CD4-positive, alpha-beta T cell treated with Interleukin-1 beta for 1 hour (primary cell): Measurements from ENCODE around the gene MBLAC1.
A peak's percentile ranks its signal among the peaks of the same experiment; 100 is the strongest.

Source experiments
- DNase-seq, 2 donors: peaks; one replicate each; pipeline ENCODE4 v3.0.0-alpha.2; 2020 to 2022

The MBLAC1 gene

GRCh38 chr7:100126931-100127865, at the start of gene MBLAC1:
TSS of gene MBLAC1 (plus strand) at chr7:100126967. CDS start at chr7:100127396, 429 bp downstream.
- peak; percentile 87 to 94 for DNase-seq

DNA sequence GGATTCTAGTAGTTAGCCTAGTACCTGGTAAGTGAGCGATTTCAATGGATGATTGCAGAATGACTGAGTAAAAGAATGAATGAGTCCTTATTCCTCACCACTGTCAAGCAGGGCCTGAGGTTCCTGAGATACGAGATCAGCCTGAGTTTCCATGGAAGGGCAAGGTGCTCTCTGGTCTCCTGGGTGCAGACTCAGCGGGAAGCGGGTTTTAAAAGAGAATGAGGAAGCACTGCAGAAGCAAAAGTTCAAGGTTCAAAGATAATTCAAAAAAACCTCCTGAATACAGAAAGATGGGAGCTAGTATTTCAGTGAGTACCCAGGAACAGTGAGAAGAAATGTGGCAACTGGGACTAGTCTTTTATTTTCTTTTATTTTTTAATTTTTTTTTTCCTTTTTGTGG, 49.6 kb upstream of the MBLAC1 start:
- no peak for DNase-seq

GRCh38 chr7:100079024-100079560, 47.7 kb upstream of the MBLAC1 start:
- no peak for DNase-seq

DNA sequence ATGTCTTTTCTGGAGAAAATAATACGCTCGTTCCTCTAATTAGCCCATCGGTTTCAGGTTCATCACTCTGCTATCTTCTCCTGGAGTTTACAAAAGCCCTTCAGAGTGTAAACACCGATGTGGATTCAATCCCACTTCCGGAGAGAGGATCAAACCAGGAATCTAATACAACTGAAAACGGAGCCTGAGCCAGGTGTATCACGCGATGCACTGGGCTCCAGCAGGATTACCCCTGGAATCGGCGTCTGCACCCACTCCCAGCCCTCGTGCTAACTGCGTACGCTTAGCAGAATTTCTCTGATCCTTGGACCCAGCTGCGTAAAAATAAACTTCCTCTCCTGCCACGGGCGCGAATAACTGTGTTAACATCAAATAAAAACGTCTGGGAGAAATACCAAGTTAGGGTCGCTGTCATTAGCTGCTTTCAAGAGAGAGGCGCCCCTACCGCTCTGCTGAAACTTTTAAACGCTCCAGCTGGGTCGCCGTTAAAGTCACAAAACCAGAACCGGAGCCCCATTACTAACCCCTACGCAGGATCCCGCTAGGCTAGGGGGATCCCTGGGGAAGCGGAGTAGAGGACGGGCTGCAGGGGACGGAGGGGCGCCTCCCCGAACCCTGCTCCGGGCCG, 45.7 kb upstream of the MBLAC1 start:
- peak in 1 of 2 donors; percentile 13 for DNase-seq

DNA sequence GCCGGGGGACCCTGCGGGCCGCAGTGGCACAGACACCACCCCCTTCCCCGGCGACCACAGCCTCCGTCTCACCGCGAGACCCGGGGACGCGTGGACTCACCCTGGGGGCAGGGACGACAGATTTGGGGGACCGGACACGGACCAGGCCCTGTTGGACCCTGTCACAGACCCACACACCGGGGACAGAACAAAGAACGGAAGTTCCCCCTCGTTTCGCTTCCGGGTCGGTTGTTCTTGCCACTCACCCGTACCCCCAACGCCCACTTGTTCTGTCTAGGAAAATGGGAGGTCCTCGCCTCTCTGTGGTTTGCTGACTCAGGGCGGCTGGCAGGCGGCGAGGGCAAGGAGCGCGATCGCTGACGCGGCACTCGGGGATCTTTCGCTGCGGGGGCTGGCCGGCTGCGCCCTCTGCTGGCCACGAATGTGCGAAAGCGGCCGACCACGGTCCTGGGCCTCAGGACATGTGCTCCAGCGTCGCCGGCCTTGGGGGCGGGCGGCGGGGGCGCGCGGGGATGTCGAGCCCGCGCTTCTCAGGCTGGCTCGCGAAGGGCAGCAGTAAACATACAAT, 45.1 kb upstream of the MBLAC1 start, which contains the start of gene ZNF3:
TSS of gene ZNF3 (minus strand) at position 189 of the 568 bp plus-strand sequence. CDS start 4,366 bp downstream, outside the sequence.
- peak; percentile 99 for DNase-seq

- DNase-seq = no peak
Observed at GRCh38 chr7:100082978-100083377, 43.8 kb upstream of the MBLAC1 start.

GRCh38 chr7:100085515-100085914, 41.3 kb upstream of the MBLAC1 start:
- DNase-seq = no peak

GRCh38 chr7:100087055-100087750, 39.6 kb upstream of the MBLAC1 start:
- no peak for DNase-seq

DNA sequence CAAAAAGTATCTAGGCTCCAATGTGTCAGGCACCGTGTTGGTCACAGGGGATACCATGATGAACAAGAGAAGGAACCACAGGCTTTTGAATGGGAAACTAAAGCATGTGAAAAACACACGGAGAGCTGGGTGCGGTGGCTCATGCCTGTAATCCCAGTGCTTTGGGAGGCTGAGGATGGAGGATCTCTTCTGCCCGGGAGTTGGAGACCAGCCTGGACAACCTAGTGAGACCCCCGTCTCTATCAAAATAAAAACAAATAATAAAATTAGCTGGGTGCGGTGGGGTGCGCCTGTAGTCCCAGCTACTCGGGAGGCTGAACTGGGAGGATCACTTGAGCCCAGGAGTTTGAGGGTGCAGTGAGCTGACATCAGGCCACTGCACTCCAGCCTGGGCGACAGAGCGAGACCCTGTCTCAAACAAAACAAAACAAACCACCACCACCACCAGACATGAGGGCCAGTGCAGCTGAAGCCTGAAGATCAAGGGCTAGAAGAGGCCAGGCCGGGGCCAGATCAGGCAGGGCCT, 38.6 kb upstream of the MBLAC1 start:
- no peak for DNase-seq

- DNase-seq = peak; percentile 81 to 90
Observed at GRCh38 chr7:100088621-100089457, 37.9 kb upstream of the MBLAC1 start, which contains the start of gene COPS6. TSS of gene COPS6 (plus strand) at chr7:100088969. CDS start at chr7:100088991, 22 bp downstream.

GRCh38 chr7:100089458-100090196, 37.1 kb upstream of the MBLAC1 start:
- no peak for DNase-seq

DNA sequence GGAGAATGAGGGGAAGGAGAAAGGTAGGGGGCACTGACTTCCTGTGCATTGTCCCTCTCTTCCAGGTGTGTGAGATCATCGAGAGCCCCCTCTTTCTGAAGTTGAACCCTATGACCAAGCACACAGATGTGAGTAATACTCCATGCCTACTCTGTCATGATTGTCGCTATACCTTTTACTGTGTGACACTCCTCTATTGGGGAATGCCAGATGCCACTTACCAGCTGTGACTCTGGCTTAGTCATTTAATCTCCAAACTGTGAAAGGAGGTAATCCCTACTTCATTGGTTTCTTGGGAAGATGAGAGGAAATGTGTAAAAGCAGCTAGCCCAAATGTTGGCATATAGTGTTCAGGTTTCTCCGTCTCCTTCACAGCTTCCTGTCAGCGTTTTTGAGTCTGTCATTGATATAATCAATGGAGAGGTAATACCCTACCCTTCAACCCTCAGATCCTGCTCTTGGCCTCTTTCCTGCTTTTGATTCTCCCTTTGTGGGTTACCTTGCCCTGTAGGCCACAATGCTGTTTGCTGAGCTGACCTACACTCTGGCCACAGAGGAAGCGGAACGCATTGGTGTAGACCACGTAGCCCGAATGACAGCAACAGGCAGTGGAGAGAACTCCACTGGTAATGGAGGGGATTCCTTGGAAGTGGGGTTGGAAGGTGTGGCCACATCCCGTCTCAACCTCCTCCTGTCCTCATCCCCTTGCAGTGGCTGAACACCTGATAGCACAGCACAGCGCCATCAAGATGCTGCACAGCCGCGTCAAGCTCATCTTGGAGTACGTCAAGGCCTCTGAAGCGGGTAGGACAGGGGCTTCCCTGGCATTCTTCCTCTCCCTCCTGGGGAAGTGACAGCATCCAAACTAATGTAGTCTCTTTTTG, 36.0 kb upstream of the MBLAC1 start:
- no peak for DNase-seq

- DNase-seq = no peak
Observed at GRCh38 chr7:100091411-100092181, 35.2 kb upstream of the MBLAC1 start.

- no peak for DNase-seq
Observed at GRCh38 chr7:100093054-100093453, 33.7 kb upstream of the MBLAC1 start.

GRCh38 chr7:100093498-100093897, 33.3 kb upstream of the MBLAC1 start:
- DNase-seq = no peak

DNA sequence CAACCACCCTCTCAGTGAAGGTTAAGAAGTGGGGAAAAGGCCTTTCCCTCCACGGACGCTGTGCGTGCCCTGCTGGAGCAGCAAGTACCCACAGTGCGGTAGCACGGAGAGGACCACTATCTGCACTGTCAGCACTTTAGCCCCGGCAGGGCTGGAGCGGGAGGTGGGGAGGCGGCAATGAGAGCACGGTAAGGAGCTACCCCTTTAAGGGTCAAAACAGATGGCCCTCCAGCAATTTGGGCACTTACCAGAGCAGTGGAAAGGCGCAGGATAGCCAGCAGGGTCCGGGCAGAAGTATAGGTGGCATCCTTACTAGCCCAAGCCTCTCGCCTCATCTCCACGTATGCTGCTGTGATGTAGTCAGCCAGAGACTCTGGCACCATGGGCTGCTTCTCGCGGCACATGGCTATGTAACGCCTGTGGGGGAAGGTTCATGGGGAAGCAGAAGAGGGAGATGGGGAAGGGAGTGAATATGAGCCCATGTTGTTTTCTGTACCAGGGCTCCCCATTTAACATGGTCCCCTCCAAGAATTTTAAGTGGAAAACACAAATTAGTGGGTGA, 32.8 kb upstream of the MBLAC1 start:
- no peak for DNase-seq

- no peak for DNase-seq
Observed at GRCh38 chr7:100095289-100095688, 31.5 kb upstream of the MBLAC1 start.

DNA sequence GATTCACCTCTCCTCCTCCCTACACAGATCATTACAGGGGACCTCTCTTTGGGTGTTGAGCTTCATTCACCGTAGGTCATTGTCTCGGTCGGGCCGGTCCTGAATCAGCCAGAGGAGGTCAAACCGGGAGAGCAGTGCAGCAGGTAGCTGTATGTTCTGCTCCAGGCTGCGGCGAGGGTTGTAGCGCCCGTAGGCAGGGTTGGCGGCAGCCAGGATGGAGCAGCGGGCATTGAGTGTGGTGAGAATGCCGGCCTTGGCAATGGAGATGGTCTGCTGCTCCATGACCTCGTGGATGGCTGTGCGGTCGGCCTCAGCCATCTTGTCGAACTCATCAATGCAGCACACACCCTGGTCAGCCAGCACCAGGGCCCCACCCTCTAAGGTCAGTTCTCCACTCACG, 31.1 kb upstream of the MBLAC1 start:
- DNase-seq = no peak
